GM12878 (cell line): ENCODE data around the gene LAMA2. TPM values are rescaled to one million over a fixed set of nuclear protein-coding genes. Genes with fewer than 3 reads are reported as not detected.

Experiments
- ATAC-seq: fragments of 200-7000 bp; cut with Tn5 transposase; 3 replicates; pipeline ENCODE4 v1.9.1; 2020; ENCODE audit warnings: mild to moderate bottlenecking, moderate library complexity
- BruUV-seq: library from RNA; stranded (reverse); fragments of 400-500 nt; replicated peaks from 2 replicates; lab custom pipeline; 2021; lab: Mats Ljungman, UMichigan
- CTCF ChIA-PET: fragments of 300-600 bp; sonication (Branson Sonifier 250); formaldehyde crosslinking; extraction: SDS; loops from one replicate; lab custom pipeline; 2021; ENCODE audit warnings: inconsistent platforms; lab: Yijun Ruan, JAX
- POLR2A ChIA-PET: fragments of 350-600 bp; formaldehyde crosslinking; extraction: SDS; loops from one replicate; lab custom pipeline; 2021; ENCODE audit warnings: inconsistent platforms; lab: Charles Lee
- RAD21 ChIA-PET: fragments of 300-600 bp; sonication (Branson Sonifier 250); formaldehyde crosslinking; loops from one replicate; lab custom pipeline; 2023; ENCODE audit warnings: antibody characterized with exemption; ENCODE audit not compliant: unreplicated experiment; lab: Charles Lee
- SMC1A ChIA-PET: fragments of 300-600 bp; sonication (Branson Sonifier 250); formaldehyde crosslinking; loops from one replicate; lab custom pipeline; 2023; ENCODE audit not compliant: unreplicated experiment, uncharacterized antibody; lab: Charles Lee
- DNase-seq: peaks from one replicate; pipeline ENCODE4 v3.0.0-alpha.2; 2011; ENCODE audit warnings: low read depth, low spot score
- FAIRE-seq: peaks from 3 replicates; lab custom pipeline; 2011; peaks lifted over from hg19 to GRCh38; lab: Jason Lieb, UNC
- H2AFZ ChIP-seq: 2 replicates; pipeline ENCODE4 v1.6.0; 2011; ENCODE audit warnings: low read depth, low read length, control low read depth; ENCODE audit not compliant: control insufficient read depth
- H3K27ac ChIP-seq: 2 replicates; pipeline ENCODE4 v1.5.1; 2011; ENCODE audit warnings: control low read depth; ENCODE audit not compliant: control insufficient read depth, insufficient read depth
- H3K27me3 ChIP-seq, 2 experiments: replicated peaks in 1 of 2; 2 replicates each; pipeline versions ENCODE4 v1.6.0 to v1.6.1; 2011; ENCODE audit warnings: low read length in 1 of 2; ENCODE audit not compliant: control insufficient read depth in 2 of 2, insufficient read depth in 2 of 2
- H3K36me3 ChIP-seq, 2 experiments: 2 replicates each; pipeline ENCODE4 v1.5.1; 2011; ENCODE audit warnings: low read length in 1 of 2; ENCODE audit not compliant: control insufficient read depth in 2 of 2, insufficient read depth in 2 of 2
- H3K4me1 ChIP-seq: 2 replicates; pipeline ENCODE4 v1.6.1; 2011; ENCODE audit warnings: mild to moderate bottlenecking, low read length, moderate library complexity, mixed read lengths; ENCODE audit not compliant: control insufficient read depth, insufficient read depth
- H3K4me2 ChIP-seq: 2 replicates; pipeline ENCODE4 v1.6.0; 2011; ENCODE audit warnings: control low read depth; ENCODE audit not compliant: control insufficient read depth, insufficient read depth
- H3K4me3 ChIP-seq: fragments of 200-600 bp; sonication (generic); 2 replicates; pipeline ENCODE4 v1.5.1; 2016
- H3K79me2 ChIP-seq: 2 replicates; pipeline ENCODE4 v1.6.0; 2011; ENCODE audit warnings: low read length; ENCODE audit not compliant: control insufficient read depth, insufficient read depth
- H3K9ac ChIP-seq: 2 replicates; pipeline ENCODE4 v1.8.0; 2011; ENCODE audit warnings: low read length, control low read depth, mixed read lengths; ENCODE audit not compliant: control insufficient read depth, insufficient read depth
- H3K9me3 ChIP-seq: replicated peaks from 3 replicates; pipeline ENCODE4 v1.5.1; 2011; ENCODE audit warnings: mild to moderate bottlenecking, low read length; ENCODE audit not compliant: control insufficient read depth, insufficient read depth
- H4K20me1 ChIP-seq: 2 replicates; pipeline ENCODE4 v1.6.0; 2011; ENCODE audit not compliant: control insufficient read depth, insufficient read depth
- ATF3 ChIP-seq: IDR thresholded peaks from 2 replicates; pipeline ENCODE4 v1.6.1; 2011; ENCODE audit warnings: low read depth, mild to moderate bottlenecking, low read length, moderate library complexity, borderline replicate concordance; ENCODE audit errors: extremely low read depth
- CHD1 ChIP-seq: IDR thresholded peaks from 2 replicates; pipeline ENCODE4 v1.6.1; 2012; ENCODE audit warnings: low read depth, low read length, improper control_type of control experiment
- CHD2 ChIP-seq: IDR thresholded peaks from 2 replicates; pipeline ENCODE4 v1.6.1; 2011; ENCODE audit warnings: low read depth, low read length, improper control_type of control experiment, borderline replicate concordance
- CTCF ChIP-seq, 3 experiments: IDR thresholded peaks in 2 of 3; conservative IDR thresholded peaks in 1 of 3; 2 replicates each; pipeline ENCODE4 v1.5.1; 2011; ENCODE audit warnings: low read depth in 3 of 3, low read length in 3 of 3, mild to moderate bottlenecking in 3 of 3, control low read depth in 2 of 3, moderate library complexity in 2 of 3, inconsistent platforms in 1 of 3, mixed read lengths in 1 of 3; ENCODE audit not compliant: control insufficient read depth in 2 of 3, insufficient read depth in 1 of 3; ENCODE audit errors: extremely low read depth in 1 of 3
- ELK1 ChIP-seq: IDR thresholded peaks from 2 replicates; pipeline ENCODE4 v1.6.1; 2012; ENCODE audit warnings: low read depth, low read length, improper control_type of control experiment
- FOS ChIP-seq: IDR thresholded peaks from 3 replicates; pipeline ENCODE4 v1.6.1; 2011; ENCODE audit warnings: borderline replicate concordance; ENCODE audit not compliant: insufficient read length; ENCODE audit errors: extremely low read depth
- FOXM1 ChIP-seq: IDR thresholded peaks from 2 replicates; pipeline ENCODE4 v1.6.1; 2012; ENCODE audit warnings: low read depth, mild to moderate bottlenecking, inconsistent platforms, low read length, moderate library complexity
- GATAD2B ChIP-seq: fragments of 450-650 bp; conservative IDR thresholded peaks from 2 replicates; pipeline ENCODE4 v1.6.1; 2017; ENCODE audit warnings: low read depth, mild to moderate bottlenecking, moderate library complexity
- IKZF2 ChIP-seq, 2 experiments: fragments of 450-650 bp; IDR thresholded peaks; 2 replicates each; pipeline ENCODE4 v1.6.1; 2017; ENCODE audit warnings: mild to moderate bottlenecking in 2 of 2, moderate library complexity in 2 of 2
- MEF2A ChIP-seq: IDR thresholded peaks from 2 replicates; pipeline ENCODE4 v1.6.1; 2011; ENCODE audit warnings: low read depth, mild to moderate bottlenecking, low read length, moderate library complexity; ENCODE audit not compliant: insufficient read depth
- MTA2 ChIP-seq: fragments of 450-650 bp; IDR thresholded peaks from 2 replicates; pipeline ENCODE4 v1.6.1; 2016; ENCODE audit warnings: low read depth, mild to moderate bottlenecking, moderate library complexity
- MYC ChIP-seq: IDR thresholded peaks from 2 replicates; pipeline ENCODE4 v1.6.1; 2011; ENCODE audit warnings: mild to moderate bottlenecking, low read length, moderate library complexity, inconsistent platforms; ENCODE audit not compliant: insufficient read depth, insufficient replicate concordance, insufficient read length, severe bottlenecking
- NBN ChIP-seq: fragments of 450-650 bp; IDR thresholded peaks from 2 replicates; pipeline ENCODE4 v1.6.1; 2016
- PAX5 ChIP-seq: IDR thresholded peaks from 2 replicates; pipeline ENCODE4 v1.6.1; 2011; ENCODE audit warnings: low read depth, low read length, borderline replicate concordance
- POLR2AphosphoS2 ChIP-seq: IDR thresholded peaks from 2 replicates; pipeline ENCODE4 v1.6.1; 2011; ENCODE audit warnings: low read depth, mild to moderate bottlenecking, low read length, improper control_type of control experiment, moderate library complexity
- PRDM15 ChIP-seq: fragments of 450-650 bp; formaldehyde crosslinking; IDR thresholded peaks from 2 replicates; pipeline ENCODE4 v1.4.0; 2020; ENCODE audit warnings: mild to moderate bottlenecking, moderate library complexity
- RAD21 ChIP-seq: IDR thresholded peaks from 2 replicates; pipeline ENCODE4 v1.6.1; 2011; ENCODE audit warnings: mild to moderate bottlenecking, low read depth, low read length, moderate library complexity; ENCODE audit not compliant: insufficient read depth
- RUNX3 ChIP-seq: IDR thresholded peaks from 2 replicates; pipeline ENCODE4 v1.6.1; 2012; ENCODE audit warnings: low read length, inconsistent platforms
- WGBS: methylation state at CpG from one replicate; pipeline ENCODE4 v1.1.6; 2016; ENCODE audit warnings: low lambda C conversion rate; ENCODE audit not compliant: insufficient replicate concordance, insufficient coverage; ENCODE audit errors: missing lambda C conversion rate; 5-methylcytosine and 5-hydroxymethylcytosine counted together
- in situ Hi-C: fragments of 300-500 bp; cut with MboI; formaldehyde crosslinking; loops from 9 replicates; pipeline ENCODE4 v1.14.3; 2018; ENCODE audit warnings: mixed read lengths
- intact Hi-C: fragments of 100-400 bp; cut with micrococcal nuclease; formaldehyde crosslinking; loops from one replicate; pipeline ENCODE4 v1.14.2; 2022; ENCODE audit not compliant: unreplicated experiment
- polyA plus RNA-seq, 11 experiments: library from polyadenylated mRNA; depleted of rRNA in 4 of 11; unstranded in 6 of 11; stranded (reverse) in 5 of 11; fragments of >200 nt; fragmentation: Nextera tagmentation in 4 of 11; fragmentation: Illumina TruSeq in 1 of 11; extraction: Ambion mirVana in 4 of 11; extraction: Trizol in 1 of 11; gene quantifications; 1 replicate in 1 of 11; 2 replicates in 10 of 11; pipeline versions ENCODE4 v1.2.1 to v1.2.3, GENCODE V29; 2011 to 2016; ENCODE audit warnings: inconsistent platforms in 2 of 11, missing spikeins in 2 of 11, low read depth in 1 of 11
- total RNA-seq, 4 experiments: library from RNA; depleted of rRNA in 3 of 4; stranded (reverse); fragments of >200 nt in 3 of 4; fragmentation: Illumina TruSeq in 1 of 4; extraction: Trizol in 1 of 4; gene quantifications; 2 replicates each; pipeline versions ENCODE4 v1.2.1 to v1.2.3, GENCODE V29; 2013 to 2021

The LAMA2 gene
- total and polyA plus RNA-seq, 10 of the 15 experiments (the other 5 are each of a cell fraction or from before 2014, with no cell fraction given), result 0.04 to 2.0 (median 0.37) TPM; not detected in 1

GRCh38 chr6:129124347-129124746, 241.4 kb downstream of the LAMA2 start:
- Histone ChIP-seq H4K20me1 (no peaks in the 10 kb centered on the region), H3K9ac (no peak overlapping the region), H2AFZ (no peak overlapping the region), H3K79me2 (no peaks in the 10 kb centered on the region), H3K27ac (no peak overlapping the region), H3K4me1 (no peaks in the 10 kb centered on the region), H3K4me3 (no peak overlapping the region)
- no peak for FAIRE-seq
- in situ Hi-C loops (no loop called here), intact Hi-C loops (no loop called here)
- no peak for DNase-seq
- 39% methylated on average over 1 of the region's 1 CpG for WGBS
- CTCF ChIA-PET, result no interaction called here
- TF ChIP-seq MYC (no peak), CTCF (IDR thresholded peaks at IDR 0.05 in 2 of 3, conservative IDR thresholded peaks at IDR 0.05 in 1 of 3; ENCODE audit: control insufficient read depth in 2 of 3, extremely low read depth in 1 of 3, insufficient read depth in 1 of 3, low read depth in 3 of 3, low read length in 3 of 3) (no peak), MTA2 (no peak), FOXM1 (no peak), ELK1 (no peak), PRDM15 (CRISPR knock-in tag) (no peak), IKZF2 (IDR thresholded peaks at IDR 0.05) (no peak), RUNX3 (no peak), MEF2A (no peak), CHD1 (no peak), GATAD2B (no peak), FOS (no peak), CHD2 (no peak), NBN (no peak), PAX5 (no peak), RAD21 (no peak), POLR2AphosphoS2 (no peak), ATF3 (no peak)
- TF ChIP-seq, all 136 proteins: peak for 0
- RAD21 ChIA-PET, result no interaction called here
- BruUV-seq, result no TSS peak
- no peak overlapping the region for H3K4me2 ChIP-seq
- SMC1A ChIA-PET, result interaction anchor here (0.9 to 1.2 kb wide), 2 partner anchors 9 to 67 kb away, joined by 3 to 4 read pairs; no protein-coding TSS in a partner anchor
- POLR2A ChIA-PET, result no interaction called here
- no peak for ATAC-seq
- no peaks in the 10 kb centered on the region for H3K9me3 ChIP-seq
- H3K36me3 ChIP-seq, result no peaks in the 10 kb centered on the region
- H3K27me3 ChIP-seq, result no peaks in the 10 kb centered on the region
